Measurements from ENCODE around the gene OR1L1.

The OR1L1 gene, protein sequence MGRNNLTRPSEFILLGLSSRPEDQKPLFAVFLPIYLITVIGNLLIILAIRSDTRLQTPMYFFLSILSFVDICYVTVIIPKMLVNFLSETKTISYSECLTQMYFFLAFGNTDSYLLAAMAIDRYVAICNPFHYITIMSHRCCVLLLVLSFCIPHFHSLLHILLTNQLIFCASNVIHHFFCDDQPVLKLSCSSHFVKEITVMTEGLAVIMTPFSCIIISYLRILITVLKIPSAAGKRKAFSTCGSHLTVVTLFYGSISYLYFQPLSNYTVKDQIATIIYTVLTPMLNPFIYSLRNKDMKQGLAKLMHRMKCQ

GRCh38 chr9:122661416-122661815 is at the start of gene OR1L1:
OR1L1 (plus strand) TSS chr9:122661716; CDS start chr9:122661716, 0 bp downstream.
- no peak for DNase-seq (ENCODE audit: low read depth)

DNA sequence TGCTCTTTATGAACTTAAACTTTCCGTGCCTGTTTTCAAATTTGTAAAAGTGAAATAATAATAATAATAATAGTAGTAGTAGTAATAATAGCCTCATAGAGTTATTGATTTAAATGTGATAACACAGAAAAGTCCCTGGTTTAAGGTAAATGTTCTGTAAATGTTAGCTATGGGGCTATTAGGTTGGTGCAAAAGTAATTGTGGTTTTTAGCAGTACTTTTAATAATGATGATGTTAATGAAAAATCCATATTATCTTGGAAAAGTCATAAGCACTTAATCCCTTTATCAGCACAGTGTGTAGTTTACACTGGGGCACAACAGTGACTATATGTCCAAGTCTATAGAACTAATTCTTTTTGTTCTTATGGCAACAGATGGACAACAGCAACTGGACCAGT is 47.2 kb upstream of the OR1L1 start, which contains the start of gene OR1Q1:
TSS of gene OR1Q1 (plus strand) at position 377 of the 400 bp plus-strand sequence. CDS start at position 377, 0 bp downstream.
- no peak for DNase-seq (ENCODE audit: low read depth)

DNA sequence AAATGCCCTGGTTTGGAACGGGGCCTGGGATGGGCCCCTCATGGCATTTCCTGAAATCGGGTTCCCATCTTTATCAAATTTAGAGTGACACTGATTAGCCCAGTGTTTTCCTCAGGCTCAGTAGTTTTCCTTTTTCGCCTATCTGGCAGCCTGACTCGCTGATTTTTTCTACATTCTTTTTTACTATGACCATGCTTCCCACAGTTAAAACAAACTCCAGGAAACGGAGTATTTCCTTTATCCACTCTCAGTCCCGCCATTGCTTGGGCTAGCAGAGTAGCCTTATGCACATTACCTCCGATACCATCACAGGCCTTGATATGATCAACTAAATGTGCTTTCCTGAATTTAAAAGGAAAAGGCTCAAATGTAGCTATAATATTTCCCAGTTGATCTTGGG is 41.5 kb upstream of the OR1L1 start:
- no peak for DNase-seq (ENCODE audit: low read depth)

DNA sequence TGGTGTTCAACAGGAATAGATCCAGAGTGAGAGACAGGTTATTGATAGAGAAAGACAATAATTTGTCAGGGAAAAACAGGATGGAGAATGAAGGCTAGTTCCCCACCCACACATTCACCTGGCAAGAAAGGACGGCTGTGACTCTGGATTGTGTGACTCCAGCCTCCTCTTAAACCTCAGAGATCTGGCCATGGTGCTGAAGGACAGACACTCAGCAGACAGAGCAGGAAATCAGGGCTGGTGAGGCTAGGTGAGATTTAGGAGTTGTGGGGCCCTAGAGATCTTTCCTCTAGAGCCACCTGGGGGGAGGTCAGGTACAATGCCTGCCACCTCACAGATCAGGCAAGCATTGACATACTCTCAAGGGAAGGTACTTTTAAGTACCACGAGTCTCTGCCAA is 19.3 kb upstream of the OR1L1 start:
- DNase-seq (ENCODE audit: low read depth), result peak; percentile 3

GRCh38 chr9:122656378-122656777 is 5.1 kb upstream of the OR1L1 start:
- no peak for DNase-seq (ENCODE audit: low read depth)

GRCh38 chr9:122657527-122657926 is 4.0 kb upstream of the OR1L1 start, which contains the start of gene OR1B1:
OR1B1 (minus strand) TSS chr9:122657627.
- no peak for DNase-seq (ENCODE audit: low read depth)

DNA sequence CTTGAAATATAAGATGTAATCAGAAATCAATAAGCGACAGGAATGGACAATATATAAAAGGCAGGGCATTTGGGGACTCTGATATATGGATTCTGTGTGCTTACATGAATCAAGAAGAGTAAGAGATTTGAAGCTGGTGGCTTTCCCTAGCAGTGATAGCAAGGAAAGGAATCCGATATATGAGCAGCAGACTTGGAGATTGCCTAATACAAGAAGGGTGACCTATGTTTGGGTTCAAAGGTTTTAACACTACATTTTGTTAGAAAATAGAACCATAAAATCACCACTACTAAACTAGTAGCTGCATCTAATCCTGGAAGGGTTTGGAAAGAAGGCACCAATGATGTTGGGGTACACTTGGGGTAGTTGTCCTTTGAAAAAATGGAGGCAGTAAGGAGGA is 11.0 kb downstream of the OR1L1 start:
- no peak for DNase-seq (ENCODE audit: low read depth)

GRCh38 chr9:122684851-122685250 is 23.3 kb downstream of the OR1L1 start:
- no peak for DNase-seq (ENCODE audit: low read depth)

DNA sequence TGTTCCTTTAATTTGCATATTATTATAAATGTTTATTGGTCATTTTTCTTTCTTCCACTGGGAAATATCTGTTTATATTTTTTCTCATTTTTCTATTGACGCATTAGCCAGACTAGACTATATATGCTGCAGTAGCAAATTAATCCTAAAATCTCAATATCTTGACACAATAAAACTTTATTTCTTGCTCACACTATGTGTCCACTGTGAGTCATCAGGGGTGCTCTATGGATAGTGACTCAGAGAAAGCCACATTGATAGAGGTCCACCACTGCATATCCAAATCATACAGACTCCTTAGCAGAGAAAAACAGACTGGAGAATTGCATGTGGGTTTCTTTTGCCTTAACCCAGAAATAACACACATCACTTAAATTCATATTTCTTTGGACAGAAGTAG is 34.2 kb downstream of the OR1L1 start:
- peak; percentile 57 for DNase-seq (ENCODE audit: low read depth)

All from ELR (cell line).